GM23338 (cell line): ENCODE measurements around the gene PXT1. TPM values are rescaled to one million over a fixed set of nuclear protein-coding genes. Genes with fewer than 3 reads are reported as not detected.

Experiments used
- ATAC-seq: fragments of 200-7000 bp; cut with Tn5 transposase; 3 replicates; pipeline ENCODE4 v1.9.1; 2020
- DNase-seq: peaks from one replicate; pipeline ENCODE4 v3.0.0-alpha.2; 2015; ENCODE audit warnings: low spot score
- H2AFZ ChIP-seq: fragments of 200-600 bp; sonication (generic); 2 replicates; pipeline ENCODE4 v1.8.0; 2016; ENCODE audit warnings: antibody characterized with exemption, mild to moderate bottlenecking, moderate library complexity
- H3F3A ChIP-seq: fragments of 200-600 bp; sonication (generic); replicated peaks from 2 replicates; pipeline ENCODE4 v1.8.0; 2017; ENCODE audit warnings: antibody characterized with exemption, mixed run types, low read depth
- H3K27ac ChIP-seq: fragments of 200-600 bp; sonication (generic); 2 replicates; pipeline ENCODE4 v1.6.1; 2016; ENCODE audit warnings: low read depth
- H3K27me3 ChIP-seq: fragments of 200-600 bp; sonication (generic); 2 replicates; pipeline ENCODE4 v1.8.0; 2016; ENCODE audit warnings: mild to moderate bottlenecking, mixed run types, moderate library complexity; ENCODE audit not compliant: insufficient read depth
- H3K36me3 ChIP-seq: fragments of 200-600 bp; sonication (generic); 2 replicates; pipeline ENCODE4 v1.8.0; 2016; ENCODE audit warnings: mild to moderate bottlenecking; ENCODE audit not compliant: insufficient read depth
- H3K4me1 ChIP-seq: fragments of 200-600 bp; sonication (generic); 2 replicates; pipeline ENCODE4 v1.8.0; 2016; ENCODE audit warnings: mild to moderate bottlenecking, moderate library complexity; ENCODE audit not compliant: insufficient read depth
- H3K4me2 ChIP-seq: fragments of 200-600 bp; sonication (generic); 2 replicates; pipeline ENCODE4 v1.7.1; 2017; ENCODE audit warnings: mixed run types
- H3K4me3 ChIP-seq: fragments of 200-600 bp; sonication (generic); 2 replicates; pipeline ENCODE4 v1.6.1; 2016; ENCODE audit warnings: mixed run types
- H3K79me2 ChIP-seq: fragments of 200-600 bp; sonication (generic); replicated peaks from 2 replicates; pipeline ENCODE4 v1.8.0; 2017; ENCODE audit warnings: mild to moderate bottlenecking; ENCODE audit not compliant: insufficient read depth
- H3K9me2 ChIP-seq: fragments of 200-600 bp; sonication (generic); 2 replicates; pipeline ENCODE4 v1.8.0; 2017; ENCODE audit not compliant: insufficient read depth
- H4K20me1 ChIP-seq: fragments of 200-600 bp; sonication (generic); replicated peaks from 2 replicates; pipeline ENCODE4 v1.8.0; 2017; ENCODE audit warnings: mild to moderate bottlenecking; ENCODE audit not compliant: insufficient read depth
- H3K27ac Mint-ChIP-seq: 2 replicates; pipeline ENCODE4 v1.8.0; 2020; ENCODE audit warnings: inconsistent platforms, mild to moderate bottlenecking, moderate library complexity, mixed read lengths
- H3K27me3 Mint-ChIP-seq: 3 replicates; pipeline ENCODE4 v1.8.0; 2022; ENCODE audit warnings: low read depth, mild to moderate bottlenecking, moderate library complexity, mixed read lengths, inconsistent platforms; ENCODE audit not compliant: insufficient read depth, poor library complexity
- H3K36me3 Mint-ChIP-seq: 3 replicates; pipeline ENCODE4 v1.8.0; 2021; ENCODE audit warnings: low read depth, mild to moderate bottlenecking, inconsistent platforms, moderate library complexity, mixed read lengths
- H3K4me1 Mint-ChIP-seq: 3 replicates; pipeline ENCODE4 v1.8.0; 2020; ENCODE audit warnings: mild to moderate bottlenecking, inconsistent platforms, mixed read lengths
- H3K4me3 Mint-ChIP-seq: 3 replicates; pipeline ENCODE4 v1.8.0; 2021; ENCODE audit warnings: moderate library complexity, mild to moderate bottlenecking, inconsistent platforms, mixed read lengths
- H3K9me3 Mint-ChIP-seq: 3 replicates; pipeline ENCODE4 v1.8.0; 2020; ENCODE audit warnings: moderate library complexity, mild to moderate bottlenecking, inconsistent platforms, mixed read lengths
- CREB1 ChIP-seq: fragments of 250-450 bp; sonication (Bioruptor Pico); IDR thresholded peaks from 2 replicates; pipeline ENCODE4 v1.5.0; 2020; ENCODE audit warnings: low read depth, mild to moderate bottlenecking, moderate library complexity
- EZH2 ChIP-seq: fragments of 200-600 bp; sonication (generic); IDR thresholded peaks from one replicate; pipeline ENCODE4 v1.8.0; 2017; ENCODE audit warnings: antibody characterized with exemption, mild to moderate bottlenecking, low read depth; ENCODE audit not compliant: unreplicated experiment
- EZH2phosphoT487 ChIP-seq: fragments of 200-600 bp; sonication (generic); IDR thresholded peaks from one replicate; pipeline ENCODE4 v1.8.1; 2018; ENCODE audit warnings: antibody characterized with exemption; ENCODE audit not compliant: unreplicated experiment
- JUNB ChIP-seq: IDR thresholded peaks from one replicate; pipeline ENCODE4 v1.6.1; 2016; ENCODE audit warnings: antibody characterized with exemption; ENCODE audit not compliant: unreplicated experiment
- NANOG ChIP-seq: IDR thresholded peaks from 2 replicates; pipeline ENCODE4 v1.6.1; 2016; ENCODE audit warnings: antibody characterized with exemption, borderline replicate concordance
- POLR2AphosphoS5 ChIP-seq: IDR thresholded peaks from 2 replicates; pipeline ENCODE4 v1.6.1; 2016; ENCODE audit warnings: antibody characterized with exemption, low read depth
- STAT1 ChIP-seq: IDR thresholded peaks from one replicate; pipeline ENCODE4 v1.6.1; 2016; ENCODE audit warnings: antibody characterized with exemption; ENCODE audit not compliant: unreplicated experiment
- ZNF114 ChIP-seq: fragments of 250-450 bp; sonication (Bioruptor Pico); IDR thresholded peaks from 2 replicates; pipeline ENCODE4 v1.5.0; 2020; ENCODE audit warnings: mild to moderate bottlenecking, moderate library complexity
- ZNF331 ChIP-seq: fragments of 250-450 bp; sonication (Bioruptor Pico); IDR thresholded peaks from 2 replicates; pipeline ENCODE4 v1.5.0; 2020; ENCODE audit warnings: low read depth, mild to moderate bottlenecking, moderate library complexity
- polyA plus RNA-seq: library from polyadenylated mRNA; unstranded; fragments of >200 nt; fragmentation: Nextera tagmentation; extraction: Ambion mirVana; gene quantifications from 2 replicates; pipeline ENCODE4 v1.2.1, GENCODE V29; 2016
- total RNA-seq: library from RNA; depleted of rRNA; stranded (reverse); fragments of >200 nt; shearing (Covaris generic); gene quantifications from 2 replicates; pipeline ENCODE4 v1.2.3, GENCODE V29; 2014
- TF ChIP-seq, protein P1 (sequence below), 2 experiments: fragments of 200-600 bp in 1 of 2; sonication (generic) in 1 of 2; conservative IDR thresholded peaks; 2 replicates each; pipeline versions ENCODE4 v1.5.1 to v1.6.1; 2016 to 2017; ENCODE audit warnings: antibody characterized with exemption in 2 of 2, low read depth in 2 of 2, mild to moderate bottlenecking in 2 of 2, moderate library complexity in 1 of 2
- TF ChIP-seq, protein P2 (sequence below): IDR thresholded peaks from 2 replicates; pipeline ENCODE4 v1.6.1; 2016; ENCODE audit warnings: antibody characterized with exemption
- TF ChIP-seq, protein P3 (sequence below): IDR thresholded peaks from one replicate; pipeline ENCODE4 v1.6.1; 2018; ENCODE audit warnings: antibody characterized with exemption; ENCODE audit not compliant: unreplicated experiment

PXT1 gene
- total and polyA plus RNA-seq, 2 experiments from 2014 or later, result 0.14 TPM; not detected in 1

DNA sequence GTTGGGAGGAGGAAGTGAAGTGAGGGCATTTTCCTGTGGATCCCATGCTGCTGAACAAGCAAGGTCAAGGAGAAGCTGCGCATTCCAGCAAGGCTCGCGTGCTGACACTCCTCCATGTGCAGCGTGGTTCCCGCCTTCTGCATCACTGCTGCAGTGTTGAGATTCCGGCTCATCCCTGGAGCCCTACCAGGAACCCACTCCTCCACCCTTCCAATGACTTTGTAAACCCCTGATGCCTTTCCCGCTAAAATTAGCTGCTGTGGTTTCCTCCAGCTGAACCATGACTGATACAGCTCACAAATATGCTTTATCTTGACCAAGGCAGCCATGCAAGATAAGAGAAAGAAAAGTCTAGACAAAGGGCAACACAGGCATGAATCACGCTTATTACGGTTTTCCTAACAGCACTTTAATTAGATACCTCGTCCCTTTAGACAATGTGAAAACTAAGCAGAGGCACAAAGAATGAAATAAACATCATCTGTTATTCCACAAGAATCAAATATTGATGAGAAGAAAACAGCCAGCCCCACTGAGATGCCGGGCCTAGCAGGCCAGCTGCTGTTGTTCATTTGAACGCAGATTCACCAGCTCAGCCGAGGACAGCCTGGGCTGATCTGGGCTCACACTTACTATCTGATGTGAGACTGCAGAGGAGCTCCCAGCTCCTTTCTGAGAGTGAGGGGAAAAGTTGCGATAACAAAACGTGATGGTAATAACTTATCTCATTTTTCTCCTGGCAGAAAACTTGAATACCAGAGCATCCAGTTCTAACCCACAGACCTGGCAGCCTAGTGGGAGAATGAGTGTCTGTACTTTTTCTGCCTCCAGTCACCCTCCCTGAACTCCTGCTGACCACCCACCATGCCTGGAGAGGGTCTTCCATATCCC lies 91.7 kb downstream of the PXT1 start:
- no peaks in the 10 kb centered on the region for H3K27me3 ChIP-seq
- Mint-ChIP-seq H3K27me3 (peaks cover 11% of the 10 kb centered on the region), H3K27ac (no peak overlapping the region), H3K4me1 (peaks cover 4% of the 10 kb centered on the region; the same call in 2 of the 3 replicates), H3K4me3 (no peak overlapping the region), H3K36me3 (no peaks in the 10 kb centered on the region), H3K9me3 (no peaks in the 10 kb centered on the region; the same call in 1 of the 3 replicates)
- H3K79me2 ChIP-seq, result no peaks in the 10 kb centered on the region
- no peak overlapping the region for H3K4me3 ChIP-seq
- DNase-seq (no peak), ATAC-seq (no peak)
- H3K4me2 ChIP-seq, result no peak overlapping the region
- no peaks in the 10 kb centered on the region for H3K9me2 ChIP-seq
- no peaks in the 10 kb centered on the region for H4K20me1 ChIP-seq
- H3K4me1 ChIP-seq, result no peaks in the 10 kb centered on the region; the same call in 1 of the 2 replicates
- no peak overlapping the region; the same call in 1 of the 2 replicates for H2AFZ ChIP-seq
- H3K27ac ChIP-seq, result no peak overlapping the region
- no peaks in the 10 kb centered on the region for H3K36me3 ChIP-seq
- no peak for TF ChIP-seq STAT1
- TF ChIP-seq EZH2, result no peak
- TF ChIP-seq, protein P1, sequence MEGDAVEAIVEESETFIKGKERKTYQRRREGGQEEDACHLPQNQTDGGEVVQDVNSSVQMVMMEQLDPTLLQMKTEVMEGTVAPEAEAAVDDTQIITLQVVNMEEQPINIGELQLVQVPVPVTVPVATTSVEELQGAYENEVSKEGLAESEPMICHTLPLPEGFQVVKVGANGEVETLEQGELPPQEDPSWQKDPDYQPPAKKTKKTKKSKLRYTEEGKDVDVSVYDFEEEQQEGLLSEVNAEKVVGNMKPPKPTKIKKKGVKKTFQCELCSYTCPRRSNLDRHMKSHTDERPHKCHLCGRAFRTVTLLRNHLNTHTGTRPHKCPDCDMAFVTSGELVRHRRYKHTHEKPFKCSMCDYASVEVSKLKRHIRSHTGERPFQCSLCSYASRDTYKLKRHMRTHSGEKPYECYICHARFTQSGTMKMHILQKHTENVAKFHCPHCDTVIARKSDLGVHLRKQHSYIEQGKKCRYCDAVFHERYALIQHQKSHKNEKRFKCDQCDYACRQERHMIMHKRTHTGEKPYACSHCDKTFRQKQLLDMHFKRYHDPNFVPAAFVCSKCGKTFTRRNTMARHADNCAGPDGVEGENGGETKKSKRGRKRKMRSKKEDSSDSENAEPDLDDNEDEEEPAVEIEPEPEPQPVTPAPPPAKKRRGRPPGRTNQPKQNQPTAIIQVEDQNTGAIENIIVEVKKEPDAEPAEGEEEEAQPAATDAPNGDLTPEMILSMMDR (conservative IDR thresholded peaks at IDR 0.05; ENCODE audit: low read depth in 2 of 2), result no peak
- TF ChIP-seq, protein P2, sequence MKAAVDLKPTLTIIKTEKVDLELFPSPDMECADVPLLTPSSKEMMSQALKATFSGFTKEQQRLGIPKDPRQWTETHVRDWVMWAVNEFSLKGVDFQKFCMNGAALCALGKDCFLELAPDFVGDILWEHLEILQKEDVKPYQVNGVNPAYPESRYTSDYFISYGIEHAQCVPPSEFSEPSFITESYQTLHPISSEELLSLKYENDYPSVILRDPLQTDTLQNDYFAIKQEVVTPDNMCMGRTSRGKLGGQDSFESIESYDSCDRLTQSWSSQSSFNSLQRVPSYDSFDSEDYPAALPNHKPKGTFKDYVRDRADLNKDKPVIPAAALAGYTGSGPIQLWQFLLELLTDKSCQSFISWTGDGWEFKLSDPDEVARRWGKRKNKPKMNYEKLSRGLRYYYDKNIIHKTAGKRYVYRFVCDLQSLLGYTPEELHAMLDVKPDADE, result no peak
- TF ChIP-seq NANOG, result no peak
- TF ChIP-seq ZNF331 (CRISPR knock-in tag), result no peak
- TF ChIP-seq JUNB, result no peak
- no peaks in the 10 kb centered on the region for H3F3A ChIP-seq

DNA sequence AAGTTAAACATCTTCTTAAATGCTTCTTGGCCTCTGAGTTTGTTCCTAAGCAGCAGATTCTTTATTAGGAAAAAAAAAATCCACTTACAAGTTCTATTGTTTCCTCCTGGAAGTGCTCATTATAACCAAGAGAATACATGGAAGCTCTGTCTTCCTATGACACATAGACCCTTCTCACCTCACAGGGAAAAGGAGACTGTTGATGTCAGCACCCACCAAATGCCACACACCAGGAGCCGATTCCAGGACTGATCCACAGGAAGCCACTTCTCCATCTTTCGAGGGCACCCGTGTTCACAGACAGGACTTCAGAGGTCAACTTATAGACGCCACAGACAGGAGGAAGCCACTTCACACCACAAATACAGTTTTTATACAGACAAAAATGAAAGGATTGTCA lies 92.6 kb downstream of the PXT1 start:
- Histone ChIP-seq H3F3A (no peaks in the 10 kb centered on the region), H3K27me3 (no peaks in the 10 kb centered on the region), H4K20me1 (no peaks in the 10 kb centered on the region), H3K4me3 (no peak overlapping the region), H3K9me2 (no peaks in the 10 kb centered on the region), H3K27ac (no peak overlapping the region), H3K36me3 (no peaks in the 10 kb centered on the region), H3K4me1 (no peaks in the 10 kb centered on the region; the same call in 1 of the 2 replicates), H3K79me2 (no peaks in the 10 kb centered on the region), H2AFZ (no peak overlapping the region), H3K4me2 (no peak overlapping the region)
- H3K4me3 Mint-ChIP-seq, result no peak overlapping the region
- no peaks in the 10 kb centered on the region for H3K36me3 Mint-ChIP-seq
- no peak overlapping the region for H3K27ac Mint-ChIP-seq
- H3K27me3 Mint-ChIP-seq, result peaks cover 11% of the 10 kb centered on the region
- H3K4me1 Mint-ChIP-seq, result peaks cover 4% of the 10 kb centered on the region; the same call in 2 of the 3 replicates
- ATAC-seq (no peak), DNase-seq (no peak)
- no peaks in the 10 kb centered on the region; the same call in 1 of the 3 replicates for H3K9me3 Mint-ChIP-seq
- TF ChIP-seq NANOG (no peak), EZH2 (no peak), POLR2AphosphoS5 (no peak), EZH2phosphoT487 (no peak), ZNF331 (CRISPR knock-in tag) (no peak), CREB1 (no peak), ZNF114 (no peak), STAT1 (no peak), JUNB (no peak)
- TF ChIP-seq, protein P1 (conservative IDR thresholded peaks at IDR 0.05; ENCODE audit: low read depth in 2 of 2), result no peak
- TF ChIP-seq, protein P2, result no peak
- TF ChIP-seq, protein P3, sequence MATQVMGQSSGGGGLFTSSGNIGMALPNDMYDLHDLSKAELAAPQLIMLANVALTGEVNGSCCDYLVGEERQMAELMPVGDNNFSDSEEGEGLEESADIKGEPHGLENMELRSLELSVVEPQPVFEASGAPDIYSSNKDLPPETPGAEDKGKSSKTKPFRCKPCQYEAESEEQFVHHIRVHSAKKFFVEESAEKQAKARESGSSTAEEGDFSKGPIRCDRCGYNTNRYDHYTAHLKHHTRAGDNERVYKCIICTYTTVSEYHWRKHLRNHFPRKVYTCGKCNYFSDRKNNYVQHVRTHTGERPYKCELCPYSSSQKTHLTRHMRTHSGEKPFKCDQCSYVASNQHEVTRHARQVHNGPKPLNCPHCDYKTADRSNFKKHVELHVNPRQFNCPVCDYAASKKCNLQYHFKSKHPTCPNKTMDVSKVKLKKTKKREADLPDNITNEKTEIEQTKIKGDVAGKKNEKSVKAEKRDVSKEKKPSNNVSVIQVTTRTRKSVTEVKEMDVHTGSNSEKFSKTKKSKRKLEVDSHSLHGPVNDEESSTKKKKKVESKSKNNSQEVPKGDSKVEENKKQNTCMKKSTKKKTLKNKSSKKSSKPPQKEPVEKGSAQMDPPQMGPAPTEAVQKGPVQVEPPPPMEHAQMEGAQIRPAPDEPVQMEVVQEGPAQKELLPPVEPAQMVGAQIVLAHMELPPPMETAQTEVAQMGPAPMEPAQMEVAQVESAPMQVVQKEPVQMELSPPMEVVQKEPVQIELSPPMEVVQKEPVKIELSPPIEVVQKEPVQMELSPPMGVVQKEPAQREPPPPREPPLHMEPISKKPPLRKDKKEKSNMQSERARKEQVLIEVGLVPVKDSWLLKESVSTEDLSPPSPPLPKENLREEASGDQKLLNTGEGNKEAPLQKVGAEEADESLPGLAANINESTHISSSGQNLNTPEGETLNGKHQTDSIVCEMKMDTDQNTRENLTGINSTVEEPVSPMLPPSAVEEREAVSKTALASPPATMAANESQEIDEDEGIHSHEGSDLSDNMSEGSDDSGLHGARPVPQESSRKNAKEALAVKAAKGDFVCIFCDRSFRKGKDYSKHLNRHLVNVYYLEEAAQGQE, result no peak
